Stimulated activated CD4-positive, alpha-beta T cell treated with anti-CD3 and anti-CD28 coated beads, Interleukin-1b, Interleukin-23, amount 100 ng/mL, for 1 hour (primary cell): ENCODE results near the gene NUP50.

Experiments
- DNase-seq, 2 donors: peaks; one replicate each; pipeline ENCODE4 v3.0.0-alpha.2; 2020; ENCODE audit warnings: low read depth in 2 of 2

NUP50 gene

DNA sequence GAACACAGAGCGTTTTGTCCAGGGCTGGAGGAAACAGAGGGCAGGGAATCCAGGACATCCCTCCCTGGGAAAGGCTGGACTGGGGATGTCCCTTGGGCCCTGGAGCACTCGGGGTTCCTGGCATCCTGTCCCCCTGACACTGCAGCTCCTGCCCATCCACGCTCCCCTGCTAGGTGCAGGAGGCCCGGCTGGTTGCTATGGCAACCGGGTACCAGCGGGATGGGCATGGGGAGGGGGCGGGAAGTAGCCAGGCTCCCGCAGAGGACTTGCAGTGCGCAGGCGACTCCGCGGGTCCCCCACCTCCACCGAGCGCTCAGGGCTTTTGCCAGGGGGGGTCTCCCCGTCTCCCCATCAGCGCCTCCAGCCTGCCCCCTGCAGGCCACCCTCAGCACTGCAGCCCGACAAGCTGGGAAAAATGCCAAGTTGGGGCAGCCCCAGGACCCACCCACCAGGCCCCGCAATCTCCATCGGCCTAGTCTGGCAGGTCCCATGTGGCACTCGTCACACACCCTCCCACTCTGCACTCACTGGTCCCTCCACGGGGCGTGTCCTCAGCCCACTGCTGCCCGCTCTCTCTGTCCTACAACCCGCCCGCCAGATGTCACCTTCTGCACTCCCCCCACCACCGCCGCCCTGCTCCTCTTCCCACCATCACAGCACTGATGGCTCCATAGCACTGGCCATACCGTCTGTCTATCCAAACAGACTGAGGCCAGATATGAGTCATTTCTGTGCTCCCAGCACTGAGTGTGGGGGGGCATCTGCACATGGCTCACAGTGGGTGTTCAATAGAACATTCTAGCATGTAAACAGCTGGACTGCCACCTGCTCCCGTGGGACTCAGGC is 45.5 kb downstream of the NUP50 start:
- peak in 1 of 2 donors; percentile 29 for DNase-seq

DNA sequence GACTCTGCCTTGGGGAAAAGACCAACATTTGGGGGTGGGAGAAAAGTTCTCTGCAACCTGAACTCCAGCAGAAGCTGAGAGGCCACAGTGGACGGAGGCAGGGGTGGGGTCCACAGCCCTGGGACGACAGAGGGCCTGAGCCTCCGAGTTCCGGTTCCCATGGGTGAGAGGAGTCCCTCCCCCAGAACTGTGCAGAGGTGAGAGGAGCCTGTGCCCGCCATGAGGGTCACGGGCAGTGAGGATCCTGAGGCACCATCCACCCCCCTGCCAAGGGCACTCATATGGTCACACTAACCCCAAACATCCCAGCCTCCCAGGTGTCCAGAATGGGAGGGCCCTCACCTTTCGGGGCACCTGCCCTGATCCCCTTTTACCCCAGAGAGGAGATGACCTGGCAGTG is 46.4 kb downstream of the NUP50 start:
- DNase-seq, result no peak

DNA sequence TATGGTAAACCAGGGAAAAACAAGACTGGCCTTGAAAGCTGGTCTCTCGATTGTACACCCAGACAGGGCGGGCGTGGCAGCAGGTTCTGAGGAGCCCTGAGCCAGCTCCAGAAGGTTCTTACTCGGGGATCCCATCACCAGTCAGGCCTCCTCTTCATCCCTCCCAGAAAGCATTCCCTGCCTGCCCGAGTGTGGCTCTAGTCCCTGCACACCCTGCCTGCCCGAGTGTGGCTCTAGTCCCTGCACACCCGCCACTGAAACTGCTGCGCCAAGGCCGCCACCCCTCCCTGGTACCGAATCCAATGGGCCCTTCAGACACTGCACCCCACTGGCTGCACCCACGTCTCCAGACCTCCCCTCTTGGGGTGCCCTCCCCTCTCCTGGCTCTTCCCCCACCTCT is 46.9 kb downstream of the NUP50 start:
- DNase-seq, result no peak

DNA sequence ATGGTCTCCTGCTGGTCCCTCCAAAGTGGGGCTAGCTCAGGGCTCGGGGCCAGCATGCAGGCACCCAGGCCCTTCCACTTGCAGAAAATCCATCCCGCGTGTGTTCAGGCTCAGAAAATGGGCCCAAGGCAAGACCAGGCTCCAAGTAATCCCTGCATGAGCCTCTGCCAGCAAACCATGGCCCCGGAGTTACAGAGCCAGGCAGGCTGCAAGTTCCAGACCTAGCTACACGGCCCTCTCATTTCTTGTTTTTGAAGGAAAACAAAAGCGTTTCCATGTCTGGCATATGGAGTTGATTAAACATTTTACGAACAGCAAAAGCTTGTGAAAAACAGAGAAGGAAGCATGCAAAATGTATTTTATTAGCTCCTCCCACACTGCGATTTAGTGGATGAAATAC is 47.3 kb downstream of the NUP50 start:
- no peak for DNase-seq

DNA sequence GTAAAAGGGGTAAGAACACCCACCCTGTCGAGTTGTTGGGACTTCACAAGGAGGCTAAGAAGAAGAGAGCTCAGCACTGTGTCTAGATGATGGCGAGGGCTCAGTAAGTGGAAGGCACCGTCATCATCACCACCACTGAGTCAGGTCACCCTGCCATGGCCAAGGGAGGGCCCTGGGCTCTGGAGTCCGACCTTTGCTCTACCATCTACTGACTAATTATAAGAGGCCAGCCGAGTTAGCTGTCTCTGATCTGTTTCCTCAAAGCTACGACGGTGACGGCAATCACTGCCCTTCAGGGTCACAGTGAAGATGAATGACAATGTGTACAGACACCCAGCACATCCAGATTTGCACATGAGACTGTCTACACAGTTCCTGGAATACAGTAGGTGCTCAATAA is 47.7 kb downstream of the NUP50 start:
- DNase-seq, result no peak

DNA sequence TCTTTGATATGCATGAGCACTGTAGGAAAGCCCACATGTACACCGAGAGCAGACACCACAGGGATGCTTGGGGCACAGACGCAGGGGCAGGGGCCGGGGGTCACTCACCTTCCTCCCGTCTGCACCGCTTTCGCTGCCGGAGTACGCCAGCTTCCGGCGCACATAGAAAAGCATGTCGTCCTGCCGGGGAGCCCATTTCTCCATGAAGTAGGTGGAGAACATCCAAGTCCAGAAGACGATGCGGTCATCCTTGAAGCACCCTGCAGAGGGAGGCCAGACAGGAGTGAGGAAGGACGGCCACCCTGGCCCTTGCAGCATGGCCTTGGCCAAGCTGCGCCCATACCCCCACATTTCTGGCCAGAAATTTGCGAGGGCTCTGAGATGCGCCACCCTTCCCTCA is 48.1 kb downstream of the NUP50 start:
- no peak for DNase-seq

DNA sequence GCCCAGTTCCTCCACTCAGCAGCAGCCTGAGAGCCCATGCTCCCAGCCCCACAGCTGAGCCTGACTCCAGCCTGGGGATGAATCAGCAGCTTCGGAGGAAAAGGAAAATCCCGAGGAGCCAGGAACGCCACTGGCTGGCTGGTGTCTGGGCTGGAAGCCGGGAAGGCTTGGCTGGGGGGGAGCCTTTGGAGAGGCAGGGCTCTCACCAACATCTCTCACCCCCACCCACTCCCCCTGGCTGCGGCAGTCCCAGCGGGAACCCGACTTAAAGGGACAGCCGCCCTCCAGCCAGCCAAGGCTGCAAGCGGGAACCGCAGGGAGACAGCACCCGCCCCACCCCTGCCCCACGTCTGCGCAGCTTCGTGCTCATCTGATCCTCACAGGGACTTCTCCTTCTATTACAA is 48.6 kb downstream of the NUP50 start:
- no peak for DNase-seq

DNA sequence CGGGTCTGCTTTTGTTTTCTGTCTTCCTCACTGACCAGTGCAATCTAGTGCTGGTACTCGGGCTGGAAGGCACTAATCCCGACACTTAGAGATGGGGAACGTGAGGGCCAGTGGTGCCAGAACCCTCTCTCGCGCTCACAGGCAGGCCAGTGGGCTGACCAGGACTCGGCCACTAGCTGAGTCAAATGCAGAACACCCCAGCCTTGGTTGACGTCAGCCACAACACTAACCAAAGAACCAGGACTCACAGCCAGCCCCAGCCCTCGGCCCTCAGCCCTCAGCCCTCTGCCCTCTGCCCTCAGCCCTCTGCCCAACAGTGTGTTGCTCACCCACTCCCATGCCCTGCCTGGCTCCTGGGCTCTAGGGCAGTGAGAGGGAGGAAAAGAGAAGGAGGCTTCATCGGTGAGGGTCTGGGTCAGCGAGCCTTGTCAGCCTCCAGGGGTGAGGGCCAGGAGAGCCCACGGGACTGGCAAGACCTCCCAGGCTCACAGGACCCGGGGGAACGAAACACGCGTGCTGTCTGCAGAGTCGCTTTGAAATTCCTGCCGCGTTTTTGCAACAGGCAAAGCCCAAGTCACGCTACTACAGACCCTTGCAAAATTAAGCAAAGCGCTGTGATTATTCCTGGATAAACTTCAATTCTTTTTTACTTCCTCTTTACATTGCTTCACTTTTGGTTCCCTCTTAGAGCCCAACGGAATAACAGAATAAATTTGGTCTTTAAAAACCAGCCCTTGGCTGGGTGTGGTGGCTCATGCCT is 49.4 kb downstream of the NUP50 start:
- DNase-seq, result no peak

DNA sequence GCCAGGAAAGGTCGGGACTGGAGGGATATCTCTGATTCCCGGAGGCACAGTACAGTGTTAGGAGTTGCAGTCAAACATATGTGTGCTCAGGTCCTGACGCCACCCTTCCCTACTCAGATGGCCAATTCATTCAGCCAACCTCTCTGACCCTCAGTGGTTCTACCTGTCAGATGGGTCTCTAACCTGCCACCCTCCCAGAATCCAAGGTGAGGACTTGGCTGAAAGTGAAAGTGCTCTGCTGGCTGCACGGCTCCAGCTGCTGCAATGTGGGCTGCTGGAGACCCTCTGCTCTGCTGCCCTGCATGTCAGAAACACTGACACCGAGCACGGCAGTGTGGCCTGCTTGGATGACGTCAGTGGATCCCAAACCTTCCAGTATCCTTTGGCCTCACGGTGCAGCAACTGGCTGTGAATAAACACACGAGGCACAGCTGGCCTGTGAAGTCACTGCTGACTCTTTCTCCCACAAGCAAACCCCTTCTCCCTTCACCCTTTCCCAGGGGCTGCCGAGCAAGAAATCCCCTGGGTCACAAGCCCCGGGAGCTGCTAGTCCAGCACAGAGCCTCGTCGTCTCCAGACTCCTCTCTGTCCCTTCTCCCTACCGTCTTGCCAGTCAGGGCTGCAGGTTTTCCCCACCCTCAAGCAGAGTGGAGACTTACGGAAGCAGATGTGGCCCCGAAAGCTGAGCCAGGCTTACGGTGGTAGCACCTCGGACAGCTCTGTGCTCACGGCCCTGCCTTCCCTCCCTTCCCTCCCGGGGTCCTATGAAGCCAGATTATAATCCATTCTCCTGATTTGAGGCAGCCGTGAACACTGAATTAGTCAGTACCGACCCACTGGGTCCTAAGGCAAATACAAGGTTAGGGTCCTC is 52.6 kb downstream of the NUP50 start:
- no peak for DNase-seq

DNA sequence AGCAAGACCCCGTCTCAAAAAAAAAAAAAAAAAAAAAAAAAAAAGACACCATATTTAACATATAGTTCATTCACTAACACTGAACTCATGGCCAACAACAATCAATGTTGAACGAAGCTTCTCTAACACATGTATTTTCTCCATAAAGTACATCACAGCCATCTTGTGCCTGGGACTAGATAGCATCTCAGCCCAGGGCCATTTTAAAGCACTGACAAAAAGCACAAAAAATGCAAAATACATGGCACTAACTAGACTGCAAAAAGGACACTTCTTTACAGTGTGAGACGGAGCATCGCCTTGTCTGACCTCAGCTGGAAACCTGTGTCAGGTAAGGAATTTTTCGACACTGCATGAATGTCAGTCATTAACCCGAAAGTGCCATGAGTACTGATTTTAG is 53.6 kb downstream of the NUP50 start:
- no peak for DNase-seq

DNA sequence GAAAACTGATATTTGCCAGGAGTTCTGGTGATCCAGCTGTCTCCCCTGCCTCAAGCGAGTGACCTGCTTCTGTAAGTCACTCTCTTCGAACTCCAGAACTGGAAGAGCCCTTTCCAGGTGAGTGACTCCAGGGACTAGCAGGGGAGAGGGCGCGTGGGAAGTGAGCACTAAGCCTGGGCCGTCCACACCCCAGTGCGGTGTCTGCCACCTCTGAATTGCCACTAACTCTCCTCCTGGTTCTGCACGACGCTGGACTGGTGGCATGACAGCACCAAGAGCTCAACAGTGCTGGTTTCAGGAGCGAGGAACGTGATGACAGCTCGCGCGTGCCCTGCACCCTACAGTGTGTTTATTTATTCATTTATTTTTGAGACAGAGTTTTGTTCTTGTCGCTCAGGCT is 54.1 kb downstream of the NUP50 start:
- DNase-seq, result no peak

DNA sequence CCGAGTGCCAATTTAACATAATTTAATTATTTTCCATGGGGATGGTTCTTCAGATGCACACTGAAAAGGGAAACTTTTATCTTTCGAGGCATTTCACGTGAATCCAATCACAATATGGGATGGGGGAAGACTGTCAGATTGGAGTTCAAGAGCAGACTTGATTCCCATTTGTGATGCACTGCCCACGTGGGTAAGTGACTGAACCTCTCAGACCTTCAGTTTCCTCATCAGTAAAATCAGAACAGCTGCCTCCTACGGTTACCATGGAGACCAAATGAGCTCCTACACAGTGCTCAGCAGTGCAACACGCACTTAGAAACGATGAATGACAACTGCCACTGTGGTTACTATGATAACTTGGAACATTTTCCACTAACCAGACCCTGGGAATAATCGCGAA is 55.3 kb downstream of the NUP50 start:
- no peak for DNase-seq

DNA sequence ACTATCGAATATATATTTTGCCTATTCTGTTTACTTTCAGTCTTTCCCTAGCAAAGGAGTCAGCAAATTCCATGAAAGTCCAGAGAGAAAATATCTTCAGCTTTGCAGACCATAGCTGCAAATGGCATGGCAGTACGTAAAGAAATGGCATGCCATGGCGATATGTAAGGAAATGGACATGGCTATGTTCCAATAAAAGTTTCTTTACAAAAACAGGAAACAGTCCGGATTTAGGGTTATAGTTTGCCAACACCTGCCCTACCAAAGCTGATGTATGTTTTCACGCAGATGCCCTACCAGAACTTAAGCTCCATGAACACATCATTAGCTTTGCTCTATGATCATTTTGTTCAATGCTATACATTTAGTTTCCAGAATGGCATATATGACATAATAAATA is 57.5 kb downstream of the NUP50 start:
- no peak for DNase-seq

DNA sequence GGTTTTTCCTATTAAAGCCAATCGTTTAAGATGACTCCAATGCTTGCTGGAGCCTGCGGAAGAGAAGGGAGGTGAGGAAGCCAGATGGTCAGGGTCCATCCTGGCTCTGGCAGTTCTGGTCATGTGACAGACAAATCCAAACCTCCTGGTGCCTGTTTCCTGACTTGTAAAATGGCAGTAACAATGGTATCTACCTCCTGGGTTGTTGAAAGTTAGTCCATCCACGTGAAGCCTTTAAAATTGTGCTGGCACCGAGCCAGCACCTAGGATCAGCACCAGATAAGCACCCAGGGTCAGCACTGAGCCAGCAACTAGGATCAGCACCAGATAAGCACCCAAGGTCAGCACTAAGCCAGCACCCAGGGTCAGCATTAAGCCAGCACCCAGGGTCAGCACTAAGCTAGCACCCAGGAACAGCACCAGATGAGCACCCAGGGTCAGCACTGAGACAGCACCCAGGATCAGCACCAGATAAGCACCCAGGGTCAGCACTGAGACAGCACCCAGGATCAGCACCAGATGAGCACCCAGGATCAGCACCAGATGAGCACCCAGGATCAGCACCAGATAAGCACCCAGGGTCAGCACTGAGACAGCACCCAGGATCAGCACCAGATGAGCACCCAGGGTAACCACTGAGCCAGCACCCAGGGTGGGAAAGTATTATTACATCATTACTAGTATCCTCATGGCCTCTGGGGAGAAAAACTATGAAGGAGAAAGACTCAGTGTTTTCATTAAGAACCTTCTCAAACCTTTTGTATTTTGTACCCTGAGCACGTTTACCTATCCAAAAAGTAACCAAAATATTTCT is 59.8 kb downstream of the NUP50 start:
- DNase-seq, result no peak

DNA sequence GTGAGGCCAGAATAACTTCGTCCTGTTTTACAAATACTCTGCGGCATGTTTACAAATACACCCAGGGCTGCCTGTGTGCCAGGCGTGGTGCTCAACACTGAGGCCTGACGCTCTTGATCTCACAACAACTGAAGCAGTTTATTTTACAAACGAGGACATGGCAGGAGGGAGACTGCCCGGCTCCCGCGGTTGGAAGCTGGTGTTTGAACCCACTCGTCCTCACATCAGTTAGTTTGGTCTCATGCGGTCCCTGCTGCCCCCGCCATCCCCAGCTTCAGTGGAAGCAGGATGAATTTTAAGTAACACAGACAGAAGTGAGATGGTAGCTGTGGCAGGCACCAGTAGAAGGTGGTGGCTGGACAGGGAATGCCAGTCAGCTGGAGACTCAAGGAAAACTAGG is 60.6 kb downstream of the NUP50 start:
- no peak for DNase-seq

DNA sequence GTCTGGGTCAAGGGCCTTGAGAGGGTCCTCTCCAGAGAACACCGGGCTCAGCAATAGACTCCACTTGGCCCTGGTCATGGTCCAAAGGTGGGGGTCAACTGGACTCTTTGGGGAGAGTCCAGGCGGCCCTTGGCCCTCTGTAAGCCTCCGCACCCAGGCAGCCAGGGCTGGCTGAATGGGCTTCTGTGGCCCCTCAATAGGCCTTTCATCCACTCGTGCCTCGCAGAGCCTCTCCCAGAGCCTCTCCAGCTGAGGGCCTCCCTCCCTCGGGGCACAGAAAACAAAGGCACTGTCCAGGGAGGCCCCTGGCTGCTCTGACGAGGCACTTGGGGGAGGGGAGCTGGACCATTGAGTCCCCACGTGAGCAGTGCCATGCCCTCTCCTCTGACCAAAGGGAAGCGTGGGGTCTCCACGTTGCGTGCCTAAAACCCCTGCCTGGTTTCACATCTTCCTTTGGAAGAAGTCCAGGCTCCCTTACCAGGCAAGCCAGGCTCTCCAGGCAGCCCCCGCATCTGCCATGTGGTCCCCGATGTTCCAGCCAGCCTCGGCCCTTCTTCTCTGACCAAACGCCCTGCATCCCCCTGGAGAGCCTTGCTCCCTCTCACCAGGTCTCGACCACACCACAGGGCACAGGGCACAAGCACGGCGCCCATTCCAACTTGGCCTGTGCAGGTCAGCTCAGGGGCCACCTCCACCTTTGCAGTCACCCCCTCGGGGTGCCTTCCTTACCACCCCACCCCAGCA is 61.4 kb downstream of the NUP50 start:
- DNase-seq, result no peak

DNA sequence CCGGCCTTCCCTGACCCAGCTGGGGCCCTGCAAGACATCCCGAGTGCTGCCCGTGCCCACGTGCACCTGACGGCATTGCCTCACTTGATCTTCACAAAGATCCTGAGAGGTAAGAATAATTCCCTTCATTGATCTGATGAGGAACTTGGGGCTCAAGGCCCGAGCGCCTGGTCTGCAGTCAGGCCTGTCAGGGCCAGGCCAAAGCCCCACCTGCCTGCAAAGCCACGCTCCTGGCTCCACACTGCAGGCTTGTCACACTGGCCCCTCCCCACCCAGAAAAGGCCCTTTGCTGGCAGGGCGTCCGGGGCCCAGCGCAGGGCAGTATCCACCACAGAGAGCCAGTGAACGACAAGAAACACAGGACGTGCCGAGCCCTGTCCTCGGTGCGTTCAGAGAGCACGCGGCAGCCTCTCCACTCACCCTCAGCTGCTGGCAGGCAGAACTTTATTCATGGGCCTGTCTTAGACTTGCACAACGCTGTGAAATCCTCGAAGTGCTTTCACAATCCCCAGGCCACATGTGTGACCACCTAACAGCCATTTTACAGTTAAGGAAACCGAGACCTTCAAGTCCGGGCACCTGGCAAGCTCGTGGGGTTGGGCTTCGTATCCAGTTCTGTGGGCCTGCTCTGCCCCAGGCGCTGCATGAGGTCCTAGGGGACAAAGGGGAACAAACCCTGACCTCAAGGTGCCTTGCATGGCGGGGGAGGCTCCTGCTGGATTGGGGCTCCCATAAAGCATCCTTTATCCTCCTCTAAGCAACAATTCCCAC is 62.2 kb downstream of the NUP50 start:
- DNase-seq, result no peak

DNA sequence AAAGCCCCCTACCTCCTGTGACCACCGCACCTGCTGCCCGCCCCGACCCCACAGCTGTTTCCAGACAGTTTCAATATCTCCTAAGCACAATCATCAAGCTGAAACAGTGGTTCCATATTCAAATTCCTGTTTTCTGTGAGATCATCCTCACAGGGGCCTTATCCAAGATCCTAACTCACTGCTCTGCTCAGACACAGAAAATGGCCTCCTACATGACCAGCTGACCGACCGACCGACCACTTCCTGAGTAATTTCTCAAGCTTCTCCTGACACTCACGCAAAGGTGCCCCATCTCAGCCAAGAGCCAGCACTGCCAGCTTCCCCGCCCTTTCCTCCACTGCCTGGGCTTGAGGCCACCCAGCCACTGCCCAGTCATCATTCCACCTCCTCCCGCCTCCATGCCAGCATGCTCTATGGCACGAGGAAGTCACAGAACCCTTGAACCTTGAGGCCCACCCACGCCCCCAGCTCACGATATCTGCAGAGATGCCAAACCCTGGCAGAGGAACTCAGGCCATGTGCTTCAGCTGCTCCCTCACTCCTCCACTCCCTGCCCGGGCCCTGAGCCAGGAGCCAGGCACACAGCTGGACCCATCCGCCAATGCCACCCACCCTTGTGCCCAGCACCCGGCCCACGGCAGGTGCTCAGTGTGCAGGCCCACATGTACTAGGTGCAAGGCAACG is 62.9 kb downstream of the NUP50 start:
- DNase-seq, result no peak

DNA sequence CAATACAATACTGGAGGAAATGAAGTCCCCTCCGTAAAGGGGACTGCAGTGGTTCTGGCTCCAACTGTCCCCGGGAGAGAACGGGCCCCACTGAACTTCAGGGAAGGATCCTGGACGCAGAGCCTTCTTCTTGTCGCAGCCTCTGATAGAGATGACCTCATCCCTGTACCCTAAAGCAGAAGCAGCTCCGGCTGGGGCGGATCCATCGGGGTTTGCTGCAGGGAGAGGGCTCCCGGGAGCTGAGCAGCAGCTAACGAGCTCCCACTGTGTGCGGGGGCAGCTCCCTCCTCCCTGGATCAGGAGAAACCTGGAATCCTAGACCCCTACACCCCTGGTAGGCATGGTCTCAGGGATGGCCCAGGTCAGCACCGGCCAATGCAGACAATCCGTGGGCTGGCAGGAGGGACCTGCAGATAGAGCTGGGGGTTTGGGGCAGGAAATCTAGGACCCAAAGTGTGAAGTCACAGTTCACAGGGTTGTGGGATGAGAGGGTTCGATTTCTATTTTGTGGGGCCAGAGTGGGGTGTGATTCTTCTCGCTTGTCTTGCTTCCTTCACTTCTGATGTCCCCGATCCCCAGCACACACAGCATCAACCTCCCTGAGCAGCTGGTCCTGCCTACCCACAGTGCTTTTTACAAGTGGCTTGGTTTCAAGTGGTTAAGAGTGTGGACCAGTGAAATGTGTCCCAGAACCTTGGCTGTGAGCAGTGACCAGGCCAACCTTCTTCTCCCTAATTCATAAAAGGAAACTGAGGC is 64.1 kb downstream of the NUP50 start:
- DNase-seq, result no peak
